ENCODE data around the gene ARHGAP4. TPM values are rescaled to one million over a fixed set of nuclear protein-coding genes. Genes with fewer than 3 reads are reported as not detected.

ARHGAP4 gene
- total and polyA plus RNA-seq, 2 donors (not counting 3 experiments of a cell fraction or from before 2014, with no cell fraction given), result 20.9 to 33.3 TPM

DNA sequence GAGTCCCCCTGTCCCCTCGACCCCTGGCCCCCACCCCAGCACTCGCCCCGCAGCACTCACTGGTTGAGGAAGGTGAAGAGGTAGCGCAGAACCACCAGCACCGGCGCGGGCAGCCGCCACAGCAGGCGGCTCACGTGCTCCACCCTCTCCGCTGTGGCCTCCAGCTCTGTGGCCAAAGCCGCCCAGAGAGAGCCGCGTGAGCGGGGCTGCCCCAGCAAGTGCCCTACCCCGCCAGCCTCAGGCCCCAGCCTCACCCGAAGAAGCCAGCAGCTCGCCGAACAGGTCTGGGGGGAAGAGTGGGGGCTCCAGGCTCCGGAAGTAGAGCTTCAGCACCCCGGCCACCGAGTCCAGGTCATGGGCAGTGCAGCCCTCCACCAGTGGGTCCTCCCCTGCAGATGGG, 15.6 kb downstream of the ARHGAP4 start:
- Histone ChIP-seq H3K4me3 (replicated peaks in 1 of 3; ENCODE audit: insufficient read depth in 1 of 3, low read depth in 1 of 3, low read length in 3 of 3) (no peak overlapping the region), H3K9ac (replicated peaks; ENCODE audit: extremely low read depth, insufficient read depth, low read length) (no peak overlapping the region), H3K9me1 (replicated peaks; ENCODE audit: control insufficient read depth, extremely low read depth, insufficient read depth, low read length) (no peaks in the 10 kb centered on the region), H2AFZ (ENCODE audit: low read depth, low read length) (no peak overlapping the region), H3K27me3 (ENCODE audit: control insufficient read depth in 2 of 2, insufficient read depth in 2 of 2, low read length in 2 of 2) (no peaks in the 10 kb centered on the region), H3K9me3 (replicated peaks; ENCODE audit: control insufficient read depth, insufficient read depth, low read length) (no peaks in the 10 kb centered on the region), H3K4me2 (ENCODE audit: insufficient read depth, low read length) (no peak overlapping the region), H3K4me1 (ENCODE audit: control insufficient read depth, extremely low read depth, insufficient read depth, low read length) (no peaks in the 10 kb centered on the region), H4K20me1 (replicated peaks; ENCODE audit: control insufficient read depth, extremely low read depth, insufficient read depth, low read length) (no peaks in the 10 kb centered on the region), H3K27ac (ENCODE audit: insufficient read depth, low read depth, low read length) (no peak overlapping the region), H3K79me2 (ENCODE audit: control insufficient read depth, insufficient read depth, low read length) (no peaks in the 10 kb centered on the region), H3K36me3 (ENCODE audit: control insufficient read depth in 2 of 2, extremely low read depth in 1 of 2, insufficient read depth in 2 of 2, low read length in 2 of 2) (no peaks in the 10 kb centered on the region)
- no peak for TF ChIP-seq POLR2A (IDR thresholded peaks at IDR 0.05; ENCODE audit: low read depth, low read length)
- no peak for TF ChIP-seq FOS (IDR thresholded peaks at IDR 0.05; ENCODE audit: borderline replicate concordance, insufficient read depth, low read length)
- TF ChIP-seq JUN (IDR thresholded peaks at IDR 0.05; ENCODE audit: borderline replicate concordance, insufficient read depth, insufficient read length, low read depth), result no peak
- TF ChIP-seq MYC (IDR thresholded peaks at IDR 0.05; ENCODE audit: low read depth, low read length), result no peak
- TF ChIP-seq, protein P1, sequence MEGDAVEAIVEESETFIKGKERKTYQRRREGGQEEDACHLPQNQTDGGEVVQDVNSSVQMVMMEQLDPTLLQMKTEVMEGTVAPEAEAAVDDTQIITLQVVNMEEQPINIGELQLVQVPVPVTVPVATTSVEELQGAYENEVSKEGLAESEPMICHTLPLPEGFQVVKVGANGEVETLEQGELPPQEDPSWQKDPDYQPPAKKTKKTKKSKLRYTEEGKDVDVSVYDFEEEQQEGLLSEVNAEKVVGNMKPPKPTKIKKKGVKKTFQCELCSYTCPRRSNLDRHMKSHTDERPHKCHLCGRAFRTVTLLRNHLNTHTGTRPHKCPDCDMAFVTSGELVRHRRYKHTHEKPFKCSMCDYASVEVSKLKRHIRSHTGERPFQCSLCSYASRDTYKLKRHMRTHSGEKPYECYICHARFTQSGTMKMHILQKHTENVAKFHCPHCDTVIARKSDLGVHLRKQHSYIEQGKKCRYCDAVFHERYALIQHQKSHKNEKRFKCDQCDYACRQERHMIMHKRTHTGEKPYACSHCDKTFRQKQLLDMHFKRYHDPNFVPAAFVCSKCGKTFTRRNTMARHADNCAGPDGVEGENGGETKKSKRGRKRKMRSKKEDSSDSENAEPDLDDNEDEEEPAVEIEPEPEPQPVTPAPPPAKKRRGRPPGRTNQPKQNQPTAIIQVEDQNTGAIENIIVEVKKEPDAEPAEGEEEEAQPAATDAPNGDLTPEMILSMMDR (IDR thresholded peaks at IDR 0.05; ENCODE audit: extremely low read depth in 1 of 2, insufficient read depth in 1 of 2, low read depth in 1 of 2, low read length in 2 of 2), result no peak
- no peak for TF ChIP-seq GATA2 (IDR thresholded peaks at IDR 0.05; ENCODE audit: insufficient read depth, insufficient read length, low read depth, low read length)
- no peak for TF ChIP-seq POLR2AphosphoS5 (IDR thresholded peaks at IDR 0.05; ENCODE audit: insufficient read depth, low read depth, low read length)
- TF ChIP-seq, protein P2, sequence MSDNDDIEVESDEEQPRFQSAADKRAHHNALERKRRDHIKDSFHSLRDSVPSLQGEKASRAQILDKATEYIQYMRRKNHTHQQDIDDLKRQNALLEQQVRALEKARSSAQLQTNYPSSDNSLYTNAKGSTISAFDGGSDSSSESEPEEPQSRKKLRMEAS (IDR thresholded peaks at IDR 0.05; ENCODE audit: insufficient read depth, insufficient read length), result no peak
- no peak for TF ChIP-seq EZH2 (IDR thresholded peaks at IDR 0.05; ENCODE audit: borderline replicate concordance, low read depth, low read length, severe bottlenecking)
- POLR2A ChIA-PET, result no interaction called here
- no TSS peak for BruUV-seq (replicated peaks)
- FAIRE-seq (no peak), DNase-seq (ENCODE audit: low read depth, low spot score) (no peak)
- CTCF ChIA-PET, result interaction anchor here (1.0 to 1.7 kb wide), 4 partner anchors 11 to 37 kb away, joined by 3 to 10 read pairs (median 4); no protein-coding TSS in a partner anchor
- dilution Hi-C loops (cut with MboI; ENCODE audit: extremely low pct_ligation_motif_present, low sequenced_read_pairs) (no loop called here), intact Hi-C loops (cut with micrococcal nuclease) (no loop called here)

Data from endothelial cell of umbilical vein (primary cell).